ENCODE data around the gene HSPB6. TPM values are rescaled to one million over a fixed set of nuclear protein-coding genes. Genes with fewer than 3 reads are reported as not detected.
"Not testable (repeated sequence)": the region's sequence is repeated elsewhere in the genome, so short reads cannot be mapped to it uniquely, and the experiment has no call there.

The HSPB6 gene
- polyA plus RNA-seq, 3 donors = 18.4 to 27.8 (median 22.7) TPM

DNA sequence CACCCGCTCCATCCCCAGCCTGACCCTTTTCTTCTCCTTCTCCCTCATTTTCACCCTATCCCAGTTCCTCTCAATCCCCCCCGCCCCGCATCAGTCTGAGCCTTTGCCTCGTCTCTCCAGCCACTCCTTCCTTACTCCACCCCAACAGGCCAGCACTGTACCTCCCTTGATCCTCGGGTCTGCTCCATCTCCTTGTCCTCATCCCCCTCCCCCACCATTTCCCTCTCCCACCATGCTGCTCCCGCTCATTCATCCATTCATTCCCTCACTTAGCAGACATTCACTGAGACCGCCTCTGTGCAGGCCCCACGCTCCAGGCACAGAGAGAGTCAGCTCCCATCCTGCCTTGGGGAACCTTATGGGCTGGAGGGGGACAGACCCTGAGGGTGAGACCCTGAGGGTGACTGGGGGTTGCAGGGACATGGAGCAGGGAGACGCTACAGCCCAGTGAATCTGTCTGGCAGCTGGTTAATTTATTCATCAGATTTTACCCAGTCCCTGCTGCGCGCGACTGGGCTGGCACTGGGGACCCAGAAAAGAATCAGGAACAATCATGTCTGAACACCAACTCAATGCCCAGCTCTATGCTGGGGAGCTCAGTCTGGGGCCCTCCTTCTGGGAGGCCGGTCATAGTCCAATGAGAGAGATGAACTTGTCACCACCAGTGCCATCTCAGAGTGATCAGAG lies 19.4 kb upstream of the HSPB6 start:
- no peak for DNase-seq (ENCODE audit: extremely low read depth in 1 of 11, low read depth in 9 of 11, low spot score in 4 of 11)

DNA sequence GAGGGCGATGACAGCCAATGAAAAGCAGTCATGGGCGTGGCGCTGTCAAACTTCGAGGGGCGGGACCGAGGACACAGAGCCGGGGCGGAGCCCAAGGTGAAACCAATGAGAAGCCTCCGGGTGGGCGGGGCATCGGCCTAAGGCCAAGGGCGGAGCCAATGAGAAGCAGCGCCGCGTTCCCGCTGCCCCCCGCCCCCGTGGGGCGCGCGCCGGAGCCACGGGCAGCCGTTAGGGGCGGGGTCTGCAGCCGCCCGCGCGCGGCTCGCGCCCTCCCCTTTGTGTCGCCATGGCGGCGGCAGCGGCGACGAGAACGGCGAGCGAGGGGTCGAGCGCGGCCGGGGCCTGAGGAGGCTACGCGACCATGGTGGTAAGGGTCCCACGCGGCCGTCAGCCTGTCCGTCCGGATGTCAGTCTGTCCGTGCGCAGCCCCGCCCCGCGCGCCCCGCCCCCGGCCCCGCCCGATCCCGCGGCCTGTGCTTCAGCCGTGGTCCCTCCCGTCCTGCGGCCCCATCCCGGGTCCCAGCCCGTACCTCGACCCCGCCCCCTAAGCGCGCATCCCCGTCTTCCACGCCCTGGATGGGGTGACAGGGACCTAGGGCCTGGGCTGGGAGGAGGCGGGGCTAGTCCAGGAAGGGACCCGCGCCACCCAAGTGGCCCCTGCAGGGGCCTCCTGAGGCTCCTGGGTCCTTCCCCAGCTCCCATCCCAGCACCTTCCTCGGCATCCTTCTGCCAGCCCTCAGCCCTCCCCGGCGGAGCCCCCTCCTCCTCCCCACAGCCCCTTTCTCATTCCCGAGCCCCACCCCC lies 18.7 kb upstream of the HSPB6 start, which contains the start of gene ARHGAP33:
TSS of gene ARHGAP33 (plus strand) at position 267 of the 804 bp plus-strand sequence. CDS start at position 362, 95 bp downstream.
- peak; percentile 91 to 98 (median 97) for DNase-seq (ENCODE audit: extremely low read depth in 1 of 11, low read depth in 9 of 11, low spot score in 4 of 11)

DNA sequence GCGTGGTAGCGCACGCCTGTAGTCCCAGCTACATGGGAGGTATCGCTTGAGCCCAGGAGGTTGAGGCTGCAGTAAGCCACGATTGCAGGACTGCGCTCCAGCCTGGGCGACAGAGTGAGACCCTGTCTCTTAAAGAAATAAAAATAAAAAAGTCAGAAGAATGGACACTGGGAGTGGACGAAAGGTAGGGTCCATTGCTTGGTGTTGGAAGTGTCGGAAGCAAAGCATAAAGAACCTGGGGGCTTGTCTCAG lies 18.1 kb upstream of the HSPB6 start:
- DNase-seq (ENCODE audit: extremely low read depth in 1 of 11, low read depth in 9 of 11, low spot score in 4 of 11) = no peak

DNA sequence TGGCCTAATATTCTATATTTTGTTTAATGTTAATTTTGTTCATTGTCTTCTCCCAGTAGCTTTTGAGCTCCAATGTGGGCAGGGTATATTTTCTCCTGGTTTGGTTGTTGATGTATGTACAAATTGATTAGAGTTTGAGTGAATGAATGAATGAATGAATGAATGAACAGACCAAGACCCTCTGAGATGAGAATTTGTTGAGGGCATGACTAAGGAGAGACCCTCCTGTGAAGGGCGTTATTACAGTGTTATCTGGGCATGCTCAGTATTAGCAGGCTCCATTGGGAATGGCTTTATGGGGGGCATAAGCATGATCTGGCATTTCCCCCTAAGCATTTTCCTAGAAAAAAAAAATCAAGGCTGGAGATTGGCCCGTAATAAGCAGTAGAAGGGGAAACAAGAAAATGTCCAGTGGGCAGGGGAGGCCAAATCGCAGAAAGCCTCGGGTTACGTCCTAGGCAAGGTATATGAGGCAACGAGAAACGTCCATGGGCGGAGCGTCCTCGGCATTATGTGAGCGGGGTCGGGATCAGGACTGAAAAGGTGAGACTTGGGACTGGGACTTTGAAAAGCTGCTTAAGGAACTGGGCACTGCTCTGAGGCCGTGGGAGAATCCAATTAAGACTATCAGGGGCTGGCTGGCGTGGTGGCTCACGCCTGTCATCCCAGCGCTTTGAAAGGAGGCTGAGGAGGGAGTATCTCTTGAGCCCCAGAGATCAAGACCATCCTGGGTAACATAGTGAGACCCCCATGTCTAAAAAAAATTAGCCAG lies 17.6 kb upstream of the HSPB6 start:
- DNase-seq (ENCODE audit: extremely low read depth in 1 of 11, low read depth in 9 of 11, low spot score in 4 of 11) = no peak

DNA sequence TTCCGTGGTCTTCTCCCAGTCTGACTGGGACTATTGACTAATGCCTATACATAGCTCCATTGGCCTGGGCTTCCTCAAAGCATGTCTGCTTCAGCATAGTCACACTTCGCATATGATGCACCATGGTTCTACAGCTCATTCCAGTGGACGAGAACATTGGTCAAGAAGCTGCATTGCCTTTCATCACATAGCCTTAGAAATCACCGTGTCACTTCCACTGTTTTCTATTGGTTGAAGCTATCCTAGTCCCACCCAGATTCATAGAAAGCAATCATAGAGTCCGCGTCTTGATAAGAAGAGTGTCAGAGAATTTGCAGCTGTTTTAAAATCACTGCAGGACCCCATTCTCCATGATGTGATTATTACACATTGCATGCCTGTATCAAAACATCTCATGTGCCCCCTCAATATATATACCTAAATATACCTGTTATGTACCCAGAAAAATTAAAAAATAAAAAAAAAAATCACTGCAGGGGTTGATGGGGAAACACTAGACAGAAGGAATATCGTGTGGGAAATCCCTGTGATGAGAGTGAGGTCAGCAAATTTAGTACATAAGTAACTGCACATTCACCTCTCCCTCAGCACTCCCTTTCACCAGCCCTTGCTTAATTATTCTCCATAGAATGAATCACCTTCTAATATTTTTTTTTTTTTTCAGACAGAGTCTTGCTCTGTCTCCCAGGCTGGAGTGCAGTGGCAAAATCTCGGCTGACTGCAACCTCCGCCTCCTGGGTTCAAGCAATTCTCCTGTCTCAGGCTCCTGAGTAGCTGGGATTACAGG lies 16.4 kb upstream of the HSPB6 start:
- no peak for DNase-seq (ENCODE audit: extremely low read depth in 1 of 11, low read depth in 9 of 11, low spot score in 4 of 11)

DNA sequence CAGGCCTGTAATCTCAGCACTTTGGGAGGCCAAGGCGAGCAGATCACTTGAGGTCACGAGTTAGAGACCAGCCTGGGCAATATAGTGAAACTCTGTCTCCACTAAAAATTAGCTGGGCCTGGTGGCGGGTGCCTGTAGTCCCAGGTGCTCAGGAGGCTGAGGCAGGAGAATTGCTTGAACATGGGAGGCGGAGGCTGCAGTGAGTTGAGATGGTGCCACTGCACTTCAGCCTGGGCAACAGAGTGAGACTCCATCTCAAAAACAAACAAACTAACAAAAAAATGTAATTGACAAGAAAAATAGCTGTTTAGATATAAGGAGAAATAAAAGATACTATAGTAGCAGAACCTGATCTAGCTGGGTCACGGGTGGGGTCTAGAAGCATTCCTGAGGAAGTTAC lies 15.5 kb upstream of the HSPB6 start:
- not testable (repeated sequence) for DNase-seq (ENCODE audit: extremely low read depth in 1 of 11, low read depth in 9 of 11, low spot score in 4 of 11)

DNA sequence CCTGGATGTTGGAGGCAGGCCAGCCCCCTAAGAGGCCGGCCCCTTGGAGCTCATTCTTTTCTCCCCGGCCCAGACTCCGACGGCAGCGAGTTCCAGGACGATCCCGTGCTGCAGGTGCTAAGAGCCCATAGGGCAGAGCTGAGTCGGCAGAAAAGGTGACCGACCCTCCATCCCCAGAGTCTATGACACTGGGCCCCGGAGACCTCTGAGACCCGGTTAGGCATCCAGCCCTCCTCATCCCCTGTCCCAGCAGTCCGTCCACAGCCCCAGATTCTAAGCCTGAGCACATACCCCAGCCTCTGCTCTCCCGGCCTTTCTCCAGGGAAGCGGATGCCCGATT lies 11.2 kb upstream of the HSPB6 start:
- no peak for DNase-seq (ENCODE audit: extremely low read depth in 1 of 11, low read depth in 9 of 11, low spot score in 4 of 11)

DNA sequence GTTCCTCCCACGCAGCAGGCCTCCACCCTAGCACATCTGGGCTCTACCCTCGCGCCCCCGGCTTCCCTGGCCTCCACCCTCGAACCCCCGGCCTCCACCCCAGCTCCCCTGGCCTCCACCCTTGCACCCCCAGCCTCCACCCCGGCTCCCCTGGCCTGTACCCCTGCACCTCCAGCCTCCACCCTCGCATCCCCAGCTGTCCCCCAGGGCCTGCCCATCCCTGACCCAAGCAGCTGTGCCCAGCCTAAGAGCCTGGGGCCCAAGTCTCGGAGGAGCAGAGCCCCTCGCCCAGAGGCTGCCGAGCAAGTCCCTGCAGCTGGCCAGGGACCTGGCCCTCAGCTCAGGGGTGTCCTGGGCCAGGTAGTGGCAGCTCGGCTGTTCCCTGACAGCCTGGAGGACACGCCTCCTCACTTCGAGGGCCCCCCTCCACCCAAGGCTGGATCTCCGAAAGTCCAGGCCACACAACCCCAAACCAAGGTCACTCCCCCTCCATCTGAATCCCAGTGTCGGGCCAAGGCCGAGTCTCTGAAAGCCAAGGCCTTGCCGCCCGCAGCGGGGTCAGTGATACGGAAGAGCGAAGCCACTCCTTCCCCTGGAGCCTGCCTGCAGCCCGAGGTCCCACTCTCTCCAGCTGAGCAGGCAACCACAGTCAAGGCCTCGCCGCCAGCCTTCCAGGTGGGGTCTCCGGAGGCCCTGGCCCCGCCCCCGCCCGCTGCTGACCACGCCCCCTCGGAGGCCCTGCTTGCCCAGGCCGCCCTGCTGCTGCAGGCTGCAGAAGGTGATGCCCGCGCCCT lies 10.7 kb upstream of the HSPB6 start:
- peak in 2 of 11 donors; percentile 52 to 67 for DNase-seq (ENCODE audit: extremely low read depth in 1 of 11, low read depth in 9 of 11, low spot score in 4 of 11)

DNA sequence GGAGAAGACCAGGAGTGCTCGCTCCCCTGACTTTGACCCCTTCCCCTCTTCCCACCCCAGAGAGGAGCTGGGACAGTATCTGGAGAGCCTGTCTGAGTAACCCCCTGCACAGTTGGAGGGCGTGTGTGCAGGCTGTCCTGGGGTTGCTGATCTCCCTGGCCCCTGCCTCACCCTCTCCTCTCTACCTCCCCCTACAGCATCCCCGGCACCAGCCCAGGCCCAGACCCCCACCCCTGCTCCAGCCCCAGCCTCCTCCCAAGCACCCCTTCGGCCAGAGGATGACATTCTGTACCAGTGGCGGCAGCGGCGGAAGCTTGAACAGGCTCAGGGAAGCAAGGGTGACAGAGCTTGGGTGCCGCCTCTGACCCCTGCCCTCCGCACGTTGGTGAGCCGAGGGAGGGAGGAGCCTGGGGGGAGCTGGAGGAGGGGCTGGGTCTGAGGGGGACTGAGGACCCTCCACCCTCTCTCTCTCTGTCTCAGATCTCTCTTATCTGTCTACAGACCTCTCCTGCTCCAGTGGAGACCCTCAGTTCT lies 9.8 kb upstream of the HSPB6 start:
- no peak for DNase-seq (ENCODE audit: extremely low read depth in 1 of 11, low read depth in 9 of 11, low spot score in 4 of 11)

DNA sequence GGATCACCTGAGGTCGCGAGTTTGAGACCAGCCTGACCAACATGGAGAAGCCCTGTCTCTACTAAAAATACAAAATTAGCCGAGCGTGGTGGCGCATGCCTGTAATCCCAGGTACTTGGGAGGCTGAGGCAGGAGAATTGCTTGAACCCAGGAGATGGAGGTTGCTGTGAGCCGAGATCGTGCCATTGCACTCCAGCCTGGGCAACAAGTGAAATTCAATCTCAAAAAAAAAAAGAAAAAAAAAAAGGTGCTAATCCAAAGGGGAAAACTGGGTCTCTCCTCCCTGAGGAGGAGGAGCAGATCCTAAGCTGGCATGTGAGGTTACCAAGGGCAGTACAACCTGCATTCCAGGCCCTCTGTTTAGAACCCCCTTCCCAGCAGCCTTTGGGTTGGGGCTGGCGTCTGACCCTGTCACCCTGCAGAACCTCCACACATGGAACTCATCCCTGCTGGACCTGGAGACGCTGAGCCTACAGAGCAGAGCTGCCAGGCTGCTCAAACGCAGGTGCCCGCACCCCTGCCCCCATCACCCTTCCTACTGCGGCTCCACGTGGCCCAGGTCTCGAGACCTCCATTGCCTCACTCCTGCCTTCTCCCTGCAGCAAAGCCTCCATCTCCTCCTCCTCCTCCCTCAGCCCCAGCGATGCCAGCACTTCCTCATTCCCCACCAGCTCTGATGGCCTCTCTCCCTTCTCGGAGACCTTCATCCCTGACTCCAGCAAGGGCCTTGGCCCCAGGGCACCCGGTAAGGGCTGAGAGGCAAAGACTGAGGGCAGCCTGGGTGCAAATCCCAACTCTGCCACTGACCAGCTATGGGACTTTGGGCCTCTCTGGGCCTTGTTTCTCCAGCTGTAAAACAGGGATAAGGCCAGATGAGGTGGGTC lies 7.8 kb upstream of the HSPB6 start:
- DNase-seq (ENCODE audit: extremely low read depth in 1 of 11, low read depth in 9 of 11, low spot score in 4 of 11) = no peak

DNA sequence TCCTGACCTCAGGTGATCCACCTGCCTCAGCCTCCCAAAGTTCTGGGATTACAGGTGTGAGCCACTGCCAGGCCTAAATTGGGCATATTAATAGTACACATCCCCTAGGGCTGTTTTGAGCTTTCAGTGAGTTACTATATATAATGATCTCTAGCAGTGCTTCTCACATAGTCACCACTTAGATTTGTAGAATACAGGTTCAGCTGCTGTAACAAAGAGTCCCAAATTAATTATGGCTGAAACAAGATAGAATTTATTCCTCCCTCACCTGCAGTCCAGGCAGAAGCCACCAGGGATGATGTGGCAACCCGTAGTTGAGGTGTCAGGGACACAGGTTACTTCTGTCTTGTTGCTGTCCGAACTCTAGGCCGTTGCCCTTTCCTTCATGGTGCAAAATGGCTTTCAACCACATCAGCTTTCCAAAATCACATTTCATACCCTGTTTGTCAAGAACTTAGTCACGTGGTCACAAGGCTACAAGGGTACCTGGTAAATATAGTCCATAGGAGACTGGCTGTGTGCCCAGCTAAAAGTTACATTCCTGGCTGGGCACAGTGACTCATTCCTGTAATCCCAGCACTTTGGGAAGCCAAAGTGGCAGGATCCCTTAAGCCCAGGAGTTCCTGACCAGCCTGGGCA lies 4.0 kb upstream of the HSPB6 start:
- DNase-seq (ENCODE audit: extremely low read depth in 1 of 11, low read depth in 9 of 11, low spot score in 4 of 11) = no peak

DNA sequence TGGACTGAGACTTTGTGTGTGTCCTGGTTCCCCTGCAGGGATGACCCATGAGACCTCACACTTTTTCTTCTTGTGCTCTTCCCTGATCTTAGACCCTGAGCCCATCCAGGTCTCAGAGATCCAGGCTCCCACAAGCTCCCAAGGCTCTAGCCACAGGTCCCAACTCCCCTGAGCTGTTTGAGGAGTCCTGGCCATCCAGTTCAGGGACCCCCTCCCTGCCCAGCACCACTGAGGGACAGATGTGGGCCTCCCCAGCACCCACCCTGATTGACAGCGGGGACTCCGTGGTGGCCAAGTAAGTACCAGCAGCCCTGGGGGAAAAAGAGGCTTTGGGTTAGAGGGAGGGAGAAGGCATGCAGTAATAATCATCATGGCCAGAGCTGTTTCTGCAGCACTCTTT lies 2.9 kb upstream of the HSPB6 start:
- DNase-seq (ENCODE audit: extremely low read depth in 1 of 11, low read depth in 9 of 11, low spot score in 4 of 11) = no peak

DNA sequence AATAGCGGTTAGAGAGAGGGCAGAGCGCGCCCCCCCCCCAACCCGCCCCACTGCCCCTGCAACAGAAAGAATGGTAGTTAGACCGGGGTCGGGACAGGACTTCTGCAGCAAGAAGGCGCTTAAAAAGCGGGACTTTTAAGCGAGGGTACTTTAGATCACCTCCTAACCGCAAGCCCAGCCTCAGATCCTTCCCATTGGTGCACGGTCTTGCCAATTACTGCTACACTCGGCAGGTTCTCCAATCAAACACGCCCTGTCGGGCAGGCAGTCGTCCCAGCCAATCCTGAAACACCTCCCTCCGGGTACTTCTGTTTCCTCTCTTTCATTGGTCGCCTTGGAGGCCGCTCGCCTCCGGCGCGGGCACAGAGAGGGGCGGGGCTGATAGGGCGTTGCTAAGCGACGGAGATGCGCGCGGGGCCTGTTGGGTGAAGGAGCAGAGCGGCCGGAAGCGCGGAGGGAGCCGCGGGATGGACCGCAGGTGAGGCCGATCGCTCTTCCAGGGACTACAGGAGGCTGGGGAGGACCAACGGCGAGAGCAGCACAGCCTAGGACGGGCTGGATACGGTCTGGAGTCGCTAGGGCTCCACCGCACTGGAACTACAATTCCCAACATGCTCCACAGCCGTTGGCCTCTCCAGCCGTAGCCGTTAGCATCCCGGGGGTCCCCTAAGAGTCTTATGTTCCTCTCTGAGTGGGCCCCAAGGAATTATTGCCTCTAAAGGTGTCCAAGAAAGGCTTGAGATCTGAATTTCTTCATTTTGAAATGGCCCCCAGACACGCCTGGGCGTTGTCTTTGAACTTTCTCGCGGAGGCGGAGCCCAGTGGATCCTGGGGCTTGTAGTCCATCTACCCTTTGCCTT lies 1.1 kb upstream of the HSPB6 start, which contains the start of gene PROSER3:
TSS of gene PROSER3 (plus strand) at position 428 of the 860 bp plus-strand sequence. CDS start at position 468, 40 bp downstream.
- peak; percentile 95 to 99 (median 98) for DNase-seq (ENCODE audit: extremely low read depth in 1 of 11, low read depth in 9 of 11, low spot score in 4 of 11)

DNA sequence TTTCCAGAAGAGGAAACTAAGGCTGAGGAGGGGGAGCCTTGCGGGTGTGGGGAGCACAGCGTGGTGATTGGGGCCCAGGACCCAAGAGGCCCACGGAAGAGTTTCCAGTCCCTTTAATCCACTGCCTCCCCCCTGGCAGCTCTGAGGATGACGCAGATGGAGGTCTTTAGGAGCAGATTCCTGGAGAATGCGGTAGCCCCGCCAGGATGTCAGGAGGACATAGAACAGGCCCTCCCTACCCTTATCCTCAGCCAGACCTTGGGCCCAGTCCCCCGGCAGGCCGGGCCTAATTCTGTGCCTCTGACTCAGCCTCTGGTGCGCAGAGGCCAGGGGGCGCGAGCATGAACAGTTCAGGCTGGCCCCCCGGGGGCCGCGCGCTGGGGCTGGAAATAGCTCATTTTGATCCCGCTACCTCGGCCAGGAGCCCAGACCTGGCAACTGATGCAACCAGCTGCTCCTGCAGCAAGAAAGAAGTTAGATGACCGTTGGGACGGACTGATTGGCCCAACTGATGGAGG lies 461 bp upstream of the HSPB6 start:
- DNase-seq (ENCODE audit: extremely low read depth in 1 of 11, low read depth in 9 of 11, low spot score in 4 of 11) = peak in 1 of 11 donors; percentile 48

DNA sequence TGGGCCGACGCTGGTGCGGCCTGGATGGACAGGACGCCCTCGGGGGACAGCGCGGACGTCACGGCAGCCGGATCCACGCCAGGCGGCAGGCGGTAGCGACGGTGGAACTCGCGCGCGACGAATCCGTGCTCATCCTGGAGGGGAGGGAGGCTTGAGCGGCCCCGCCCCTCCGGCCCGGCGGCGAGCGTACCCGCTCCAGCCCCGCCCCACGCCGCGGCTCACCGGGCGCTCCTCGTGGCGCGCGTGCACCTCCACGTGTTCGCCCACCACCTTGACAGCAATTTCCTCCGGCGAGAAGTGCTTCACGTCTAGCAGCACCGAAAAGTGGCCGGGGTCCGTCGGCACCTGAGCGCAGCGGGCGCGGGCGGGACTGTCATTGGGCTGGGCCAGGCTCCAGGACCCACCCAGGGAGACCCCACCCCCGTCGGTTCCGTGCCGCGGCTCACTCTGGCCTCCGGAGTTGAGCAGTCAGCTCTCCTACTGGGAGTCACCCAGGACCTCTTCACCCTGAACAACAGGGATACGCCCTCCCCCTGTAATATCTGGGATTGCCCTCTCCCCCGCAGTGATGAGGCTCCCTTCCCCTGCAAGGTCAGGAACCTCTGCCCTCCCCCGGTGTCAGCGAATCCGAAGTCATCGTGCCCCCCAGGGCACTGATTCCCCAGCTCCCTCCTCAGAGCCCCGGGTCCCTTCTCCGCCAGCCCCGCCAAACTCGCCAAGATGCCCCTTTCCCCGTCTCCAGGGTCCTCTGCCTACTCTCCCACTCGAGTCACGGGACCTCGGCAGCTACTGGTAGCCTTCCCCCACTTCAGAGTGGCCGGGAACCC lies 1.1 kb downstream of the HSPB6 start:
- DNase-seq (ENCODE audit: extremely low read depth in 1 of 11, low read depth in 9 of 11, low spot score in 4 of 11) = no peak

Measured in renal cortex interstitium (tissue), 11 donors.